NT2/D1 (cell line): Measurements from ENCODE around the gene MORF4L1.

Experiments used
- DNase-seq: peaks from one replicate; pipeline ENCODE4 v3.0.0-alpha.2; 2011; ENCODE audit warnings: low read depth, low spot score
- H3K27me3 ChIP-seq: 2 replicates; pipeline ENCODE4 v1.6.0; 2011; ENCODE audit warnings: mild to moderate bottlenecking; ENCODE audit not compliant: insufficient read length, insufficient read depth
- H3K36me3 ChIP-seq: 2 replicates; pipeline ENCODE4 v1.6.1; 2011; ENCODE audit warnings: mild to moderate bottlenecking, low read length, mixed read lengths; ENCODE audit not compliant: insufficient read depth, insufficient read length
- H3K4me1 ChIP-seq: 2 replicates; pipeline ENCODE4 v1.5.1; 2011; ENCODE audit not compliant: insufficient read depth, insufficient read length
- H3K4me3 ChIP-seq: 2 replicates; pipeline ENCODE4 v1.5.1; 2011; ENCODE audit warnings: low read depth; ENCODE audit not compliant: insufficient read length
- H3K9ac ChIP-seq: 2 replicates; pipeline ENCODE4 v1.6.0; 2011; ENCODE audit warnings: low read depth; ENCODE audit not compliant: insufficient read length
- H3K9me3 ChIP-seq: 2 replicates; pipeline ENCODE4 v1.5.1; 2011; ENCODE audit warnings: mild to moderate bottlenecking, low read length; ENCODE audit not compliant: insufficient read depth
- SUZ12 ChIP-seq: IDR thresholded peaks from 2 replicates; pipeline ENCODE4 v1.6.1; 2011; ENCODE audit not compliant: insufficient read length, insufficient read depth; ENCODE audit errors: extremely low read depth
- YY1 ChIP-seq: IDR thresholded peaks from 2 replicates; pipeline ENCODE4 v1.6.1; 2011; ENCODE audit not compliant: insufficient read length, insufficient read depth
- ZNF274 ChIP-seq: IDR thresholded peaks from 2 replicates; pipeline ENCODE4 v1.6.1; 2011; ENCODE audit warnings: mild to moderate bottlenecking, low read depth, low read length

The MORF4L1 gene

DNA sequence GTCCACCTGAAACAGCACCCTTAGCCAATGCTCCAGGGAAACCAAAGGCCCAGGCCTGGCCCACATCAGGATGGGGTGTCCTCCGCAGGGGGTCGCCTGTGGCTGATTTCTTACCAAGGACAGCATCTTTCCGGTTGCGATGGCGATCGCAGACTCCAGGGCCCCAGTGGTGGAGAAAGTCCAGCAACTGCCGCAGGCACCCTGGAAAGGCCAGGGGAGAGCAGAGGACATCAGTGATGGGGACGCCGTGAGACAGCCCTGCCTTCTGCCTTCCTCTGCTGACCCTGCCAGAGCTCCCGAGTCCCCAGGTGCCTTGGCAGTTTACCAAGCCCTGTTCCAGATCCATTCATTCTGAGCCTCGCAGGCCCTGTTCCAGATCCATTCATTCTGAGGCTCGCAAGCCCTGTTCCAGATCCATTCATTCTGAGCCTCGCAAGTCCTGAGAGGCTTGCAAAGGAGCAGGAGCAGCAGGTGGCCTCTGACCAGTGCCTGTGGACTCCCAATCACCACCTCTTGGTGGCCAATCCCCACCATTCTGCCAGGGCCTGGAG, 59.6 kb downstream of the MORF4L1 start:
- no peaks in the 10 kb centered on the region for H3K27me3 ChIP-seq
- peaks cover 1% of the 10 kb centered on the region for H3K4me1 ChIP-seq
- H3K9ac ChIP-seq = no peak overlapping the region
- TF ChIP-seq YY1 (no peak), ZNF274 (no peak), SUZ12 (no peak)
- H3K4me3 ChIP-seq = no peak overlapping the region
- peaks cover 50% of the 10 kb centered on the region for H3K36me3 ChIP-seq
- no peak for DNase-seq
- H3K9me3 ChIP-seq = no peaks in the 10 kb centered on the region

DNA sequence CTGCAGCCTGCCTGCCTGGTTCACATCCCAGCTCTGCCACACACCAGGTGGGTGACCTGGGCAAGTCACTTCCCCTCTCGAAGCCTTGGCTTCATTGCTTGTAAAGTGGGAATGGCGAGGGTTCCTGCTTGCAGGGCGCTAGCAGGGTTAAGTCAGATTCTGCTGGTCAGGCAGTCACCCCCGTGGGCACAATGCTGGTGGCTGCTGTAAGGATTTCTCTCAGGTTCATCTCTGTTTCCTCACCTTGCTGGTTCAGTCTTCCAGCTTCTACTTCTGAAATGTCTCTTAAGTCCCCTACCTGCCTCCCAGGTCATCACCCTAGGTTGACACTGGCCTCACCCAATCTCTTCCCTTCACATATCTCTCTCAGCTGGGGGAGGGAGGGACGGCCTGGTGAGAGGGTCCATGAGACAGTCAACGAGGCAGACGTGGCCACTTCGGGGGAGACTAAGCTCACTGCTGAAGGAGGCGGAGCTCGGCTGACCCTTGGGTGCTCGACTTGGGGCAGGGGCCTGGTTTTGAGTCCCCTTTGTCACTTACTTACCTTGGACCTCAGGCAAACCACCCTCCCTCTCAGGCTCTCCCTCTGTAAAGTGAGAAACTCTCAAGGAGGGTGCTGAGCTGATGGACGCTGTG, 60.6 kb downstream of the MORF4L1 start:
- no peak for DNase-seq
- Histone ChIP-seq H3K9me3 (no peaks in the 10 kb centered on the region), H3K36me3 (peaks cover 49% of the 10 kb centered on the region), H3K9ac (no peak overlapping the region), H3K4me3 (no peak overlapping the region), H3K4me1 (peaks cover 4% of the 10 kb centered on the region), H3K27me3 (no peaks in the 10 kb centered on the region)
- no peak for TF ChIP-seq ZNF274

DNA sequence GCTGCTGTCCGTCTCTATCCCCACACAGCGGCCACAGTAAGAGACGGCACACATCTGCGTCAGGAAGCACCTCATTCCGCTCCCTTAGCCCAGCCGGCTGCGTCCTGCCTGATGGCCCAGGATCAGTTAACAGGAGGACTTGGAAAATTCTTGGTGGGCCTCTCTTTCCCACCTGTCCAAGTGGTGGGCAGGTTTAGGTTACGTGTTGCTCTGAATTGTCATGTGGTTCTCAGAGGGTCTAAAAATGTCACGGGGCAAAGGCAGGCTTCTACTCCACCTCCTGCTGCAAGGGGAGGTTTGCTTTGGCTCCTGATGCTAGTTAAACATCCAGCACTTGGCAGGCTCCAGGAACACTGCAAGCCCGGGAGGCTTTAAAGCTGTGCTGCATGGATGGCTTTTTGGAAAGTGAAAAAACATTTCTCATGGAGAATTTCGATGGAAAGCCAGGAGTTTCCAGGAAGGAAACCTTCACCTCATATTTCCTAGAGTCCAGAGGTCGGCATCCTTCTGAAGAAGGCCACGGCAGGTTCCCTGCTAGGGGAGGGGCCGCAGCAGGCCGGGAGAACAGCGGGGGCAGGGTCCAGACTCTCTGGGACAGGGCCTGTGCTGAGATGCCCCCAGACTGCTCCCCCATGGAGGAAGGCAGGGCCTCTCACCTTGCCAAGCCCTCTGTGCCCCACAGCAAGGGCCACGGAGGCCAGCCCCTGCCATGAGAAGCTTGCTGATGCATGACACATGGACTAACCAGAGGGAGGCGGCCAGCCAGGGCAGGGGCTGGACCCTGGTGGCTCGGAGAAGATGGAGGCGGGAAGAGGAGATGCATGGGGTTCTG, 61.3 kb downstream of the MORF4L1 start:
- H3K36me3 ChIP-seq = peaks cover 48% of the 10 kb centered on the region
- H3K4me1 ChIP-seq = peaks cover 4% of the 10 kb centered on the region
- no peak overlapping the region for H3K4me3 ChIP-seq
- no peak for DNase-seq
- no peak overlapping the region for H3K9ac ChIP-seq
- H3K27me3 ChIP-seq = no peaks in the 10 kb centered on the region
- TF ChIP-seq SUZ12 (no peak), ZNF274 (no peak), YY1 (no peak)
- no peaks in the 10 kb centered on the region for H3K9me3 ChIP-seq

DNA sequence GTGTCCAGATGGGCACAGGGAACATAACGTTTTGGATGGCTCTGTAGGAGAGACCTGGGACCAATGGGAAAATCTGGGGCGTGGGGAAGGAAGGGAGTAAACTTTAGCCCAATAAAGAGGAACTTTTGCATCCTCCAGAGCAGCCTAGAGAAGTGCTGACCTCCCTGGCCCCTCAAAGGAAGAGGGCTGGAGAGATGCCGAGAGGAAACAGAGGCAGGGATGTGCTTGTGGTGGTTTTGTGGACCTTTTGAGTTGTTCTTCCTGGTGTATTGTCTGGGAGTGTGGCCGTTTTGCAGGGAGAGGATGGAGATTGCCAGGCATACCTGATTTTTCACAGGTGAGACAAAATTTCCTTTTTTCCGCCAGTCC, 61.9 kb downstream of the MORF4L1 start:
- H3K27me3 ChIP-seq = no peaks in the 10 kb centered on the region
- H3K4me3 ChIP-seq = no peak overlapping the region
- H3K9me3 ChIP-seq = no peaks in the 10 kb centered on the region
- DNase-seq = no peak
- H3K36me3 ChIP-seq = peaks cover 43% of the 10 kb centered on the region
- TF ChIP-seq SUZ12 (no peak), YY1 (no peak), ZNF274 (no peak)
- peaks cover 4% of the 10 kb centered on the region for H3K4me1 ChIP-seq
- no peak overlapping the region for H3K9ac ChIP-seq

DNA sequence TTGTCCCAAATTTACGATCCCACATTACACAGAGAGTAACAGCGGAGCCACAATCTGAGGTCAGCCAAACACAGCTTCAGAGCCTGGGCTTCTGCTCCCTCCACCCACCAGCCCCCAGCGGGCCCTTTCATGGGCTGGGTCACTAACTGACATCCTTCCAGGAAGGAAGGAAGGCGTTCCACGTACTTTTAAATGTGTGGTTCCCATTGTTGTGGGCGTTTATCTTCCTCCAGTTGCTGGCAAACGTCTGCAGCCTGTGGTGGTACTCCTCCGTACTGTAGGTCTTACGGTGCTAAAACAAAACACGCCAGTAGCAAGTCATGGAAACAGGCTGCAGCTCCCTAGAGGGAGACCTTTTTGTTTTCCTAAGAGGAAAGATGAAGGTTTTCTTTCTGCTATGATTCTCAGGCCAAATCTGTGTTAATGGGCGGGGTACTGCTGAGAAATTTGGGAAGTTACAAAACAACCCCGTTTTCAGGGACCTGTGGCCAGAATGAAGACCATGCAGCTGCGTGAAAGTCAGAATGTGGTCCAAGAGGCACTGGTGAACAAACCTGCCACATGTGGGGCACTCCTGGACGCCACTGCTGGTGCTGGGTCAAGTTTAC, 64.5 kb downstream of the MORF4L1 start:
- Histone ChIP-seq H3K36me3 (peaks cover 27% of the 10 kb centered on the region), H3K9me3 (no peaks in the 10 kb centered on the region), H3K27me3 (no peaks in the 10 kb centered on the region), H3K4me1 (peaks cover 4% of the 10 kb centered on the region), H3K9ac (no peak overlapping the region), H3K4me3 (no peak overlapping the region)
- DNase-seq = no peak
- TF ChIP-seq SUZ12 = no peak

DNA sequence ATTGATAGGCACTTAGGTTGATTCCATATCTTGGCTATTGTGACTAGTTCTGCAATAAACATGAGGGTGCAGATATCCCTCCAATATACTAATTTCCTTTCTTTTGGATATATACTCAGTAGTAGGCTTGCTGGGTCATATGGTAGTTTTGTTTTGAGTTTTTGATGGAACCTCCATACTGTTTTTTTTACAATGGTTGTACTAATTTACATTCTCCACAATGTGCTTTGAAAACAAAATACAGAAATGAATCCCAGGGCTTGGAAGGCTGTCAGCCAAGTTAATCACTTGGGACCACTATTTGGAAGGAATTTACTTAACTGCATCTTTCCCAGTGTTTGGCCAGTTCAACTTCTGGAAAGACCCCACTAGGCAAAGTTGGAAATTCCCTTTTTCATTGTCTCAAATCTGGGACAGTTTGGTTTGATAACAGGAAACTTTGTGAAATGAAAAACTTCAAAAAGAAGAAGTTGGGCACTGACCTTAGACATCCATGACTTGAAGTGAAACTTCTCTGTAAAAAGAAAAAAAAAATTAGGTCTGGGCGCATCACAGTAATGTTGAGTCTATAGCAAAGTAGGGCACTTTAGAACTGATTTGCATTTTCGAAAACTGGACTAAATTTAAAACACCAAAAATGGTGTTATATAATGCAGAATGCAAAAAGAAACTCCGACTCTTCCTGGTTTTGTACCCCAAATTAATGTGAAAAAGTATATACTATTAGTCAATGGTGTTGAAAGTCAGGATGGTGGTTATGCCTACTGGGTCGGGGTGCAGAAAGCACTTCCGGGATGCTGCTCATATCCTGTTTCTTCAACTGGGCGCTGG, 66.2 kb downstream of the MORF4L1 start:
- Histone ChIP-seq H3K36me3 (peaks cover 15% of the 10 kb centered on the region), H3K9ac (no peak overlapping the region)
- DNase-seq = no peak

More for the DNA sequence above, 66.2 kb downstream of the MORF4L1 start:
- H3K27me3 ChIP-seq = peaks cover 2% of the 10 kb centered on the region
- no peak overlapping the region for H3K4me3 ChIP-seq
- no peak for TF ChIP-seq SUZ12
- no peak for TF ChIP-seq ZNF274
- TF ChIP-seq YY1 = no peak
- H3K4me1 ChIP-seq = peaks cover 4% of the 10 kb centered on the region
- no peaks in the 10 kb centered on the region for H3K9me3 ChIP-seq
